NCI-H2227 treated with DMSO at 0.1 percent for 48 hours (cell line): Measurements from ENCODE around the gene NLRP5.
A peak's percentile ranks its signal among the peaks of the same experiment; 100 is the strongest.
"Not testable (repeated sequence)": the region's sequence is repeated elsewhere in the genome, so short reads cannot be mapped to it uniquely, and the experiment has no call there.

Experiments used
- DNase-seq: peaks from one replicate; lab custom pipeline; 2025; lab: John Stamatoyannopoulos, UW

The NLRP5 gene

DNA sequence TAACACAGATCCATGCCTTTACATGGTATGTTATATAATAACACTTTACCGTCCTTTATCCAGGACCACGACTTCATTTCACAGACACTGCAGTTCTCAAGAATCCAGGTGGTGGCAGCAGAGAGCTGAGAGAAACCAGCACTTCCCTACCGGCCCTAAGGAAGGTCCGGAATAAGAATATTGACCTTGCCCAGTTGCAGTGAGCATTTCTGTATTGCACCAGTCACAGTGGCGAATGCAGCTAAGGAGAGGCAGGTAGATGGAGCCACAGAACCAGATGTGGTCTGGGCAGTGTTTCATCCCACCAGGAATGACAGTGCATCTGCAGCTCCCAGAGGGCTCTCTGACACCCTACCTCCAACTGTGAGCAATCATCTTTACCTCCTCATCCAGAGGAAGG is 89.9 kb downstream of the NLRP5 start:
- DNase-seq, result peak; percentile 63

DNA sequence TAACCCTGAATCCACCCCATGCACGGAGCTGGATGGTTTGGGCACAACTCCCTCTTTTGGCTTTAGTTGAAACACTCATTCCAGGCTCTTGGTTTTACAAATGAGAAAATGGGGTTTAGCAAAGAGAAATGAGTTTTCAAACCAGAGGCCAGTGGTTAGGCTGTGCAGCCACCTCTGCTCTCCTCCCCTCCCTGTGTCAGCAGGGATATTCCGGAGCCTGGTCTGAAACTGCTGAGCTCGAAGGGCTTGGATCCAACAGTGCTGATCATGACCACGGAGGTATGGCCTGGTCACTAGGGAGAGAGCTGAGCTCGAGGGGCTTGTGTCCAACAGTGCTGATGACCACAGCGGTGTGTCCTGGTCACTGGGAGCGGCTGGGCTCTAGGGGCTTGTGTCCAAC is 93.0 kb downstream of the NLRP5 start:
- no peak for DNase-seq

- no peak for DNase-seq
These were observed 94.3 kb downstream of the NLRP5 start for GRCh38 chr19:56080669-56081401.

DNA sequence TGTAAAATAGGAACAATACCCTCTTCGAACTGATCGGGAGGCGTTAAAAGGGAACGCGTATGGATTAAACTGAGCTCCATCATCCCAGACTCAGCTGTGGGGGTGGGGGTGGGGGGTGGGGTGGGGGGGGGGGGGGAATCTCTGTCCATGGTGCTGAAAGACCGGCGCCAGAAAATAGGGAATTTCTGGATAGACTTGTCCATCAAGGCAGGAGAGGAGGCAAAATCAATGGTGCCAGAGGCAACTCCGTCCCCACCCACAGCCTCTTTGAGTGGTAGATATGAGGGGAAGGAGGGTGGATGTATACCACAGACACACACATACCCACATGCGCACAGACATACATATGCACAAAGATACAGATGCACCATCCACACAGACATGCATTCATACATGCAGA is 97.1 kb downstream of the NLRP5 start:
- no peak for DNase-seq

GRCh38 chr19:56084835-56085536 is 98.4 kb downstream of the NLRP5 start:
- peak; percentile 49 for DNase-seq

DNA sequence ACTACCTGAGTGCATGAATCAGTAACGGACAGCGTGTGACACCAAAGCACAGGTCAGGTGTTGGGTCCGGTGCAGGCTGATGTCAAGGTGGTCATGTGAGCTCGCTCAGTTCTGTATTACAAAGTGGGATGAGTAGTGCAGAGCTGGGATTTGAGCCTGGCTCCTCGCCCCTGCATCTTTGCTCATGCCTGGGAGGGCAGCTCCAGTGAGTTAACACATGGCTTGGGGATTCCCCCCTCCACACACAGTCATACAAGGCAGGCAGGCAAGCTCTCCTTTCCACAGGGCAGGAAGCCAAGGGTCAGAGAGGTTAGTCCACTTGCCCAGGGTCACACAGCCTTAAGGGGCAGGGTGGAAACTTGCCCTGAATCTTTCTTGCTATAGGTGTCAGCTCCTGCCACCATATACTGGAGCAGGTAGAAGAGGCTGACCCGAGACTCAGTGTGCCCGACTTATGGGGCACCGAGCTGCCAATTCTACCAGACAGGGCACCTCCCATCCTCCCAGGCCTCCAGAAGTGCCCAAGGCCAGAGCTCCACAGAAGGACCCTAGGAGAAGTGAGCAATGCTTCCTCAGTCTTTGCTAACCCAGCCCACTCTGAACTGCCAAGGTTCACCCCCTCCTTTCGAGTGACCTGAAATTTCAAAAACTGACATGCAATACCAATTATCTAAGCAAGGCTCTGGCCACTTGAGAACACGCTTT is 99.1 kb downstream of the NLRP5 start:
- no peak for DNase-seq

DNA sequence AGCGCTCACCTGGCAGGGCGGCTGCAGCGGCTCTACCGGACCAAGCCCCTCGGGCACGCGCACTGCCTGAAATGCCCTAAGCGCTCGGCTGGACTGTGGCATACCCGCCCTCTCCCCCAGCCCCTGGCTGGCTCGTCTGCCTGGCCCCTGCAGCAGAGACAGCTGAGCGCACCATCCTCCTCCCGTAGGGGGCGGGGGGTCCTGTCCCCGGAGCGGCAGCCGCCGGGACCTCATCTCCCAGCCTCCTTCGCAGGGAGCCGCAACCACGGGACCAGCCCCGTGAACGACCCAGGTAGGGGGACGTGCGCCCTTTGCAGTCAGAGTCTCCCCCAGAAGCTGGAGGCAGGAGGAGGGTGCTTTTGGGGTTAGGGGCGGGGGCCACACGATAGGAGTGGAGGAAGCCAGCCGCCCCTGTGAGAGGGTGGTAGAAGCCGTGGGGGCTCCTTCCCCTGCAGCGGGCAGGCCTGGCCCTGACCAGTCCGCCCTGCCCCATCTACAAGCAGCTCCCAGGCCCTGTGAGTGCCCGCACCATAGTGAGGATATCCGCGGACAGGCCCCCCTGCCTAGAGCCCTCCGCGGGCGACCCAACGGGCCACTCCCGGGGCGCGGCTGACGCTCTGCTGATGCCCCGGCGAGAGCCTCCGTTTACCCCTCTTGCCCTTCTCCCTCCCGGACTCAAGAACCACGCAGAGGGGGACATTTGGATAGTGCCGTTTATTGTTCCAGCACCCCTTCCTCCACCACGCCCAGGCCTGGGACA is 100.3 kb downstream of the NLRP5 start:
- no peak for DNase-seq

DNA sequence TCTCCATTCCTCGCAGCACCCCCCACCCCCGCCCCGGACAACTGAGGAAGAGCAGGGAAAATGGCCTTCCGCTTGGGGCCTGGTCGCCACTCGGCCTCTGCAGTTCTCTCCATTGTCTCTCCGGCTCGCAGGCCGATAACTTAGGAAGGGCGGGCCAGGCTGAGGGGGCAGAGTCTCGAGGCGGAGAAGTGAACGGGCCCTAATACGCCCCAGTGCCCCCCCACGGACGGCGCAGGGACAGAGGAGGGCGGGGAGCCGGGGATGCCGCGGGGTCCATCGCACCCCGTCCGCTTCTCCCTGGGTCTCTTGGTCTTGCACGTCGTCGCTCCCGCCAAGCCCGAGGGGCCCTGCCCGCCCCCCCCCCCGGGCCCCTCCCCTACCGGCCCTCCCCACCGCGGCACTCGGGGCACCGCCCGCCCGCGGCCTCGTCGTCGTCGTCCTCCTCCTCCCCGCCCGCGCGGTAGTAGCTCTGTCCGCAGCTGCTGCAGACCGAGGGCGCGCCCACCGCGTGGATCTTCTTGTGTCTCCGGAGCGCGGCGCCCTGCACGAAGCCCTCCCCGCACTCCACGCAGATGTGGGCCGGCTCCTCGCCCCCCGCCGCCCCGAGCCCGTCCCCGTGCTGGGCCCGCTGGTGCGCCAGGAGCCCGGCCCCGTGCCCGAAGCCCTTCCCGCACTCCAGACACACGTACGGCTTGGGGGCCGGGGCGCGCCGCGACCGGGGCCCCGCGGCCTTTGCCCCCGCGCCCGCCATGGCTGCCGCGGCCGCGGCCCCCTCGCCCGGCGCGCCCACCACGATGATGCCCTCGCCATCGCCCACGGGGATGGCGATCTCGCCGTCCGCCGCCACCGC is 101.3 kb downstream of the NLRP5 start:
- DNase-seq, result no peak

DNA sequence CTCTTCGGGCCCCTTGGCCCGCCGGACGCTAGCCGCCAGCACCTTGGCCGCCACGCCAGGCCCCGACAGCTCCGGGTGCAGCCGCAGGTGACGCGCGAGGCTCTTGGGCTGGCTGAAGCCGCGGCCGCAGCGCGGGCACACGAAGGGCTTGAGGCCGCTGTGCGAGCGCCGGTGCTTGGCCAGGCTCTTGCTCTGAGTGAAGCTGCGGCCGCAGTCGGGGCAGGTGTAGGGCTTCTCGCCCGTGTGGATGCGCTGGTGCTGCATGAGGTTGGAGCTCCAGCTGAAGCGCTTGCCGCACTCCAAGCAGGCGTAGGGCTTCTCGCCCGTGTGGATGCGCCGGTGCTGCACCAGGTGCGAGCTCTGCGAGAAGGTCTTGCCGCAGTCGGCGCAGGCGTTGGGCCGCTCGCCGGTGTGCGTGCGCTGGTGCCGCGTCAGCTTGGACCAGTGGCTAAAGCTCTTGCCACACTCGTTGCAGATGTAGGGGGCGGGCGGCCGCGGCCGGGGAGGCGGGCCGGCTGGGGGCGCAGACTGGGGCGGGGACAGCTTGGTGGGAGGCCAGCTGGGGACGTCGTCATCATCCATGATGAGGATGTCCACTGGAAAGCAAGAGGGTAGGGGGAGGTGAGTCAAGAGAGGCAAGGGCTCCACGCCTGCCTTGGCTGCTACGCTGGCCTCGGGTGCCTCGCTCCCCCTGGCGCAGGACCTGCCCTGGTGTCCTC is 102.1 kb downstream of the NLRP5 start:
- no peak for DNase-seq

GRCh38 chr19:56089344-56089743 is 102.8 kb downstream of the NLRP5 start:
- no peak for DNase-seq

GRCh38 chr19:56091066-56091490 is 104.5 kb downstream of the NLRP5 start:
- DNase-seq, result no peak

GRCh38 chr19:56091751-56092546 is 105.4 kb downstream of the NLRP5 start:
- peak; percentile 92 for DNase-seq

DNA sequence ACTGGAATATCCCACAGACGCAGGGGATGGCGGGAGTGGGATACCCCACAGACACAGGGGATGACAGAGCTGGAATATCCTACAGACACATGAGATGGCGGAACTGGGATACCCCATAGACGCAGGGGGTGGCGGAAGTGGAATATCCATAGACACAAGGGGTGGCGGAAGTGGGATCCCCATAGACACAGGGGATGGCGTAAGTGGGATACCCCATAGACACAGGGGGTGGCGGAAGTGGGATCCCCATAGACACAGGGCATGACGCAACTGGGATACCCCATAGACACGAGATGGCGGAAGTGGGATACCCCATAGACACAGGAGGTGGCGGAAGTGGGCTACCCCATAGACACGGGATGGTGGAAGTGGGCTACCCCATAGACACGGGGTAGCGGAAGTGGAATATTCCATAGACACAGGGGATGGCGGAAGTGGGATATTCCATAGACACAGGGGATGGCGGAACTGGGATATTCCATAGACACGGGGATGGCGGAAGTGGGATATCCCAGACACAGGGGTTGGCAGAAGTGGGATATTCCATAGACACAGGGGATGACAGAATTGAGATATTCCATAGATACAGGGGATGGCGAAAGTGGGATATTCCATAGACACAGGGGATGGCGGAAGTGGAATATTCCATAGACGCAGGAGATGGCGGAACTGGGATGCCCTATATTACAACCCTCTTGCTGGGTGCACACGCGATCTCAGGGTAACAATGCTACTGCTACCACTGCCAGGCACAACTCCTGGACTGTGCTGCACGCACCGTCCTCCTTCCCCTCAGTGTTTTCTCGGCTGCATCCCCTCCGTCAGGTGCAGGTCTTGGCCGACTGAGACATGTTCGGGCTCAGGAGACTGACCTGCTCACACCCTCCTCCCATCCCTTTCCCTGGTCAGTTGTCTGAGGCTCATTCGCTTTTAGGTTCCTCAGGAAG is 106.4 kb downstream of the NLRP5 start:
- DNase-seq, result no peak

DNA sequence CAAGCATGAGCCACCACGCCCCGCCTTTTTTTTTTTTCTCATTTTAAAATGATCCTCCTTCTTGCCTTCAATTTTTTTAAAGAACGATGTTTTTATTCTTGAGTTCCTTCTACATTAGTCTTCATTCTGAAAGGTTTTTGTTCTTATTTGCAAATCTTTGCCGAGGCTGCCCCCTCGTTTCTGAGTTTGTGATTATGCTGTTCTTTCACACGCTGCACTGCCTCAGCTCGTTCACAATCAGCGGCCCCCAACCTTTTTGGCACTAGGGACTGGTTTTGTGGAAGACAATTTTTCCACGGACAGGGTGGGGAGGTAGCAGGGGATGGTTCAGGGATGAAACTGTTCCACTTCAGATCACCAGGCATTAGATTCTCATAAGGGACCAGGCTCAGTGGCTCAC is 107.9 kb downstream of the NLRP5 start:
- no peak for DNase-seq

DNA sequence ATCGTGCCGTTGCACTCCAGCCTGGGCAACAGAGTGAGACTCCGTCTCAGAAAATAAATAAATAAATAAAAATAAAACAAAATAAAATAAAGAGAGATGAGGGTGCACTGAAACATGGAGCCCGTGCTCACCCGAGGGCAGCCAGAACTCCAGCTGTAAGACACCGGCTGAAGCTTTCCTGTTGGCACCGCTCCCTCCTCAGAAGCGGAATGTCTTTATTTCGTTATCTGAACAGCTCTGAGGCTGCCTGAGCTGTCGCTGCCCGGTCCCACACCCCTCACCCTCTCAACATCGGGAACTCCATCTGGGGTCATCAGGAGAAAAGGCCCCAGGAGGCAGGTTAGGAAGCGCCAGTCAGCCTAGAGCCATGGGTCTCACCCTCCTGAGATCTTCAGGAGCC is 110.1 kb downstream of the NLRP5 start:
- DNase-seq, result no peak

- DNase-seq, result no peak
These were observed 110.7 kb downstream of the NLRP5 start for GRCh38 chr19:56097306-56097705.

DNA sequence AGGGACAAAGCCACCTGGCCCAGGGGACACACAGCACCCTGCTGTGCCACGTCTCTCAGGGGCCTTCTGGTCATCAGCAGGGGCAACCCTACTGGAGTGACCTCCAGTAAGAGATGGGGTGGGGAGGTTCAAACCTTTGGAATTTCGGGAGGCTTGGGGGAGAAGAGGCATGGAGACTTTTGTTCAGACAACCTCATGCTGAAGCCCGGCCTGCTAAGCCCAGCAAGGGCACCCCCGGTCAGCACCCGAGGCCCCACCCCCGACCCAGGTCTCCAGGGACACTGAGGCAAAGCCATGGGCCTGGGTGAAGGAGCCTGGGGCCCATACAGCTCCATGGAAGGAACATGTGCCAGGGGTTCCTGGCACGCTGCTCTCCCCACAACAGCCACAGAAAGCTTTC is 111.2 kb downstream of the NLRP5 start:
- no peak for DNase-seq

DNA sequence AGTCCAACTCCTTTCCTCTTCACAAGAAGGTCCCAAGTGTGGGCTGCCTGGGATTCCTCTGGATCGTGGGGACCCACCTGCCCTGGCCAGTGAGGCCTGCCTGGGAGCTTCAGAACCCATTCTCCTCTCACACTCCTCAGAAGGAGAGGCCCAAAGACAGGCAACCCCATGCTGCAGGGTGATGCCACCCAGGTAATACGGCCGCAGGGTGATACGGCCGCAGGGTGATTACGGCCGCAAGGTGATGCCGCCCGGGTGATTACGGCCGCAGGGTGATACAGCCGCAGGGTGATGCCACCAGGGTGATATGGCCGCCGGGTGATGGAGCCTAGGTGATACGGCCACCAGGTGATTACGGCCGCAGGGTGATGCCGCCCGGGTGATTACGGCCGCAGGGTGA is 111.7 kb downstream of the NLRP5 start:
- DNase-seq, result not testable (repeated sequence)
